Measurements from ENCODE around the gene DUSP1. TPM values are rescaled to one million over a fixed set of nuclear protein-coding genes. Genes with fewer than 3 reads are reported as not detected.

DUSP1 gene
- polyA plus RNA-seq, 1 donor (not counting 4 experiments of a cell fraction or from before 2014, with no cell fraction given), result 174 TPM

- H3K27me3 ChIP-seq (ENCODE audit: control insufficient read depth, extremely low read depth, insufficient read depth, low read length), result no peaks in the 10 kb centered on the region
- H3K4me2 ChIP-seq (ENCODE audit: control insufficient read depth, extremely low read depth, insufficient read depth, low read depth, low read length), result no peak overlapping the region
- H3K9me3 ChIP-seq (ENCODE audit: control insufficient read depth, low read depth, low read length), result no peaks in the 10 kb centered on the region
- no peak overlapping the region for H2AFZ ChIP-seq (ENCODE audit: control insufficient read depth, low read length)
- H3K4me3 ChIP-seq (ENCODE audit: control insufficient read depth in 2 of 3, extremely low read depth in 1 of 3, insufficient read depth in 2 of 3, low read depth in 1 of 3, low read length in 3 of 3), result no peak overlapping the region
- H3K79me2 ChIP-seq (ENCODE audit: control insufficient read depth, insufficient read depth, low read length), result no peaks in the 10 kb centered on the region
- DNase-seq (ENCODE audit: low read depth, low spot score) (no peak), FAIRE-seq (peak; percentile 57)
- no peak for TF ChIP-seq EZH2 (IDR thresholded peaks at IDR 0.05; ENCODE audit: low read length)
- no peak for TF ChIP-seq CTCF (optimal IDR thresholded peaks at IDR 0.05 in 1 of 3, IDR thresholded peaks at IDR 0.05 in 1 of 3, conservative IDR thresholded peaks at IDR 0.05 in 1 of 3; ENCODE audit: extremely low read depth in 1 of 3, insufficient read depth in 2 of 3, low read length in 3 of 3)
- no peaks in the 10 kb centered on the region for H3K9me1 ChIP-seq (ENCODE audit: control insufficient read depth, extremely low read depth, insufficient read depth, low read length)
- H4K20me1 ChIP-seq (ENCODE audit: control insufficient read depth, extremely low read depth, insufficient read depth, low read length), result no peaks in the 10 kb centered on the region
- H3K36me3 ChIP-seq (ENCODE audit: control insufficient read depth in 2 of 2, extremely low read depth in 1 of 2, insufficient read depth in 2 of 2, low read length in 2 of 2), result no peaks in the 10 kb centered on the region
- peaks cover 35% of the 10 kb centered on the region for H3K4me1 ChIP-seq (ENCODE audit: control insufficient read depth, extremely low read depth, insufficient read depth, low read length)
- no peak overlapping the region for H3K9ac ChIP-seq (ENCODE audit: control insufficient read depth, extremely low read depth, insufficient read depth, low read length)
- dilution Hi-C loops (cut with MboI; ENCODE audit: extremely low pct_ligation_motif_present, low sequenced_read_pairs), result no loop called here
- H3K27ac ChIP-seq (ENCODE audit: control insufficient read depth, insufficient read depth, low read length), result no peak overlapping the region
Measured at GRCh38 chr5:172817664-172818063, 46.7 kb upstream of the DUSP1 start.

- H3K79me2 ChIP-seq (ENCODE audit: control insufficient read depth, insufficient read depth, low read length), result no peaks in the 10 kb centered on the region
- H4K20me1 ChIP-seq (ENCODE audit: control insufficient read depth, extremely low read depth, insufficient read depth, low read length), result no peaks in the 10 kb centered on the region
- H3K27ac ChIP-seq (ENCODE audit: control insufficient read depth, insufficient read depth, low read length), result peak overlapping the region; percentile 10
- TF ChIP-seq EZH2 (IDR thresholded peaks at IDR 0.05; ENCODE audit: low read length) (no peak), CTCF (optimal IDR thresholded peaks at IDR 0.05 in 1 of 3, IDR thresholded peaks at IDR 0.05 in 1 of 3, conservative IDR thresholded peaks at IDR 0.05 in 1 of 3; ENCODE audit: extremely low read depth in 1 of 3, insufficient read depth in 2 of 3, low read length in 3 of 3) (no peak)
- DNase-seq (ENCODE audit: low read depth, low spot score) (no peak), FAIRE-seq (peak; percentile 99)
- peaks cover 35% of the 10 kb centered on the region for H3K4me1 ChIP-seq (ENCODE audit: control insufficient read depth, extremely low read depth, insufficient read depth, low read length)
- H3K9me3 ChIP-seq (ENCODE audit: control insufficient read depth, low read depth, low read length), result no peaks in the 10 kb centered on the region
- H3K27me3 ChIP-seq (ENCODE audit: control insufficient read depth, extremely low read depth, insufficient read depth, low read length), result no peaks in the 10 kb centered on the region
- no peaks in the 10 kb centered on the region for H3K9me1 ChIP-seq (ENCODE audit: control insufficient read depth, extremely low read depth, insufficient read depth, low read length)
- no peak overlapping the region for H2AFZ ChIP-seq (ENCODE audit: control insufficient read depth, low read length)
- H3K36me3 ChIP-seq (ENCODE audit: control insufficient read depth in 2 of 2, extremely low read depth in 1 of 2, insufficient read depth in 2 of 2, low read length in 2 of 2), result no peaks in the 10 kb centered on the region
- H3K9ac ChIP-seq (ENCODE audit: control insufficient read depth, extremely low read depth, insufficient read depth, low read length), result no peak overlapping the region
- H3K4me2 ChIP-seq (ENCODE audit: control insufficient read depth, extremely low read depth, insufficient read depth, low read depth, low read length), result peak overlapping the region; percentile 27
- no peak overlapping the region for H3K4me3 ChIP-seq (ENCODE audit: control insufficient read depth in 2 of 3, extremely low read depth in 1 of 3, insufficient read depth in 2 of 3, low read depth in 1 of 3, low read length in 3 of 3)
- dilution Hi-C loops (cut with MboI; ENCODE audit: extremely low pct_ligation_motif_present, low sequenced_read_pairs), result no loop called here
Measured at GRCh38 chr5:172816925-172817562, 46.0 kb upstream of the DUSP1 start.
